DMS 273 (cell line): ENCODE measurements around the gene PALLD.
A peak's percentile ranks its signal among the peaks of the same experiment; 100 is the strongest.

Experiments used
- DNase-seq: peaks from one replicate; lab custom pipeline; 2025; ENCODE audit not compliant: unreplicated experiment; lab: John Stamatoyannopoulos, UW

PALLD gene

DNA sequence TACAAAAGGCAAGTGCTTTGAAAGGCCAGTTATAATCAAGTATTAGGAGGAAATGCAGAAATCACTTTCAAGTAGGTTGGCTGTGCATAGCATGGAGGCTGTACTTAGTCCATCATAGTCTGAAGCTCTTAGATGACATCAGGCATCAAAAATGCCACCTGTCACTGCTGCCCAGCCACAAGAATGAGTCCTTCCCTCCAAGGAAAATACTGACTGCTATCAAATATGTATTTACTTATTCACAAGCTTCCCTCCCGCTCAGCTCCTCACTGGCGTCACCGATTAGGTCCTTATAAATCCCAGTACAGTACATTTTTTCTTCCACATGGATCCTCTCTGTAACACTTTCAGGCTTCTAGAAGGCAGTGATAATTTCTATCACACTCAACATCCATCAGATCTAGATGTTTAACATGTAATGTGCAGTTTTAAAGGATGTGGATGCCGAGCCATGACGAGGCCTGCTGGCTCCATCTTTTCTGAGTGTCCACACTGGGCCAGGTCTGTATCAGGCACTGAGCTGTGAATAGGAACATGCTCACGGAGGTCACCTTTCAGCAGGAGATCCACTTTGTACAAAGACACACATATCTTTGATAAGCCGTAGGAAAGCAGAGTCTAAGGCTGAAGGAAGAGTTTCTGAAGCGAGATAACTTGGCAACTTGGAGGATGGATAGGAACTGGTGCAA lies 121.9 kb downstream of the PALLD start:
- no peak for DNase-seq

DNA sequence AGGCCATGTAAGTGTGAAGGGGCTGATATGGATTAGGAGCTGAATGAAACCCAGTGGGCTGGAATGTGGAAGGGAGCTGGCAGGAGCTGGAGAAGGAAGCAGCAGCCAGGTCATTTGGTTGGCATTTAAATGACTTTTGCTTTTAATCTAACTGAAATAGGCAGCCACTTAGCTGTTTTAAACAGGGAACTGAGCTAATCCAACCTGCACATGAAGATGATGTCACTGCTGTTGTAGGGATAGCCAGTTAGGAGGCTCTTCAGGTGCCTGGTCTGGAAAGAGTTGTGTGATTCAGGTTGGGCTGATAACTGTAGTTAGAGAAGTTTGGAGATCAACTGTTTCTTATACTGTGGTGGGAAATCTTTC lies 122.4 kb downstream of the PALLD start:
- DNase-seq: no peak

DNA sequence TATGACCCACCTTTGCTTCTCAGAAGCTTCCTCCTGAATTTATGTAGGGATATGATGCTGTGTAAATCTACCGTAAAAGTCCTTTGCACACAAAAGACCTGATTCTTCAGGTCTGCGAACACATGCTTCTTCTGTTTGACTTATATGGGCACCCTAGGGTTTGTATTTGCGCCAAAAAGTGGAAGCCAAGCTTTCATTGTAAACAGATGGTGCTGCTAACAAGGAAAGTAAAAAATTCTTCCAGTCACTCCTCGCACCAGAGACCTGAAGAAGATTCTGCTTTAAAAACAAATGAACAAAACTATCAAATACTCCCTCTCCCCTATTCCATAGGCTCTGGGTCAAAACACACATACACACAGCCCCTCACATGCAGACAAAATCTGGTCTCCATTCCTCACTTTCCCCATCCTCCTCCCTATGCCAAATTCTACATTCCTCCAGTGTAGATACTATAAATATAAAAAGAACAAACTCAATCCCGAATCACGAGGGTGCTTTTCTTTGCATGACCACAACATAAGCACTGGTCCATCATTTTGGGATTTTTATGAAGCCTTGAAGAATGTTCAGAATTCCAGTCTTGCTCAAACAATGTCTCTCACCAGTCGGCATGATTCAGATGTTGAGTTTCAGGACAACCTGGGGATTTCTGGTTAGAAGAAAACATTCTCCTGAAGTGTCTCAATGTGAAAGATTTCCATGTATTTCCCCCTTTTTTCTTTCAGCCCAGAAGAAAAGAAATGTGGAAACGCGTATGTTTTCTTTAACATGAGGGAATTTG lies 125.1 kb downstream of the PALLD start:
- DNase-seq: no peak

DNA sequence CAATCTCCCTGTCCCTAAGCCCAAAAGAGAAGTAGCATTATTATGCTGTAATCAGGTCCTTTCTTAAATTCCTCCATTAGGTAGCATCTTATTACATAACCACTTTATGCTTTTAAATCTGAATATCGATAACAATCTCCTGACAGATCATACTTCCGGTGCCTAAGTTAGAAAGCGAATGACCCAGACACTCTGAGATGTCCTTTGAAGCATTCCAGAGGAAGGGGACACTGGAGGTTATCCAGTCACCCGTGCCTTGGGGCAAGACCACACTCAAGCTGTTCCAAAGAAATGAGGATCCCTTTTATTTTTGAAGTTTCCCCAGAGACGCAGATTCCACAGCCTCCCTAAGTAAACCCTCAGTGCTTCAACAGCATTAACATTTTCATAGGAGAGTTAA lies 125.7 kb downstream of the PALLD start:
- DNase-seq: no peak

DNA sequence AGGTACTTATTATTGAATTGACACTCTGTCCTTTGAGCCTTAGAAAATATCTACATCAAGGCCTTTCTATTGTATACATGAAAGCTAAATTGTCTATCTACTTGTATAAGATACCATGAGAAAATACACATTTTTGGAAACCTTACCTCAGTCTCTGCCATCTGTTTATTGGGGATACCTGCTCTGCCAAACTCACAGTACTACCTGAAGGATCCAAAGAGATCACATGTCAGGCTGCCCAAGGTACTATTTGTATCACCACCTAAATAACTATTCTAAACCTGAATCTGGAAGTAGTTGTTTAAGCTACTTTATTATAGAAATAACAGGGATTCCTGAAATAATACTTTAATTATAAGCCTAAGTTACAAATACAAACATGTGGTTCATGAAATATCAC lies 126.2 kb downstream of the PALLD start:
- no peak for DNase-seq

DNA sequence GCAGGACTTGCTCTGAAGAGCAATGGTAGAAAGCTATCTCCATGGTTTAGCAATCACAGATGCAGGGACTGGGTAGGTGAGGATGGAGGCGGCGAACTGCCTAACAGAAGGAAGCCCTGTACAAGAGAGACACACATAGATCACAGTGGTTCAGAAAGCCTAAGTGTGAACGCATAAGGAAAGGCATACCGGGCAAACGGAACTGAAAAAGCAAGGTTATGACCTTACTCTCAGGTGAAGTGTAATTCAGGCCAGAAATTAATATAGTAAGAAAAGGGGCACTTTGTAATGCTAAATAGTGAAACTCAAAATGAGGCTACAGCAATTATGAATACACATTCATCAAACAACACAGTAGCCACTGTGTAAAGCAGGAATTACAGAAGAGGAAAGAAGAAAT lies 126.6 kb downstream of the PALLD start:
- no peak for DNase-seq

DNA sequence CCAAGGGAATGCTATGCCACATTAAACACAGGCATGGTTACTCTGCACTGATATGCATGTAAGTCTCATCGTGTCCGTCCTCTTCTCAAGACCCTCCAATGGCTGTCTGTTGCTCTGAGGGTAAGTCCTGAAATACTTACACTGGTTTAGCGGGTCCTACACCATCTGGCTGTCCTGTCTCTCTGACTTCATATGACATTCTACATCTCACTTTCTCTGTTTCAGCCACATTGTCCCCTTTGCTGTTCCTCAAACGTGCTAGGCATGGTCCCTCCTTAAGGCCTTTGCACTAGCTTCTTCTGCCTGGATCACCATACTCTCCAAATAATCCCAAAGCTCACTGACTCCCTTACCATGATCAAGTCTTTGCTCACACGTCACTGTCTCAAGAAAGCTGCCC lies 131.4 kb downstream of the PALLD start:
- peak; percentile 3 for DNase-seq

DNA sequence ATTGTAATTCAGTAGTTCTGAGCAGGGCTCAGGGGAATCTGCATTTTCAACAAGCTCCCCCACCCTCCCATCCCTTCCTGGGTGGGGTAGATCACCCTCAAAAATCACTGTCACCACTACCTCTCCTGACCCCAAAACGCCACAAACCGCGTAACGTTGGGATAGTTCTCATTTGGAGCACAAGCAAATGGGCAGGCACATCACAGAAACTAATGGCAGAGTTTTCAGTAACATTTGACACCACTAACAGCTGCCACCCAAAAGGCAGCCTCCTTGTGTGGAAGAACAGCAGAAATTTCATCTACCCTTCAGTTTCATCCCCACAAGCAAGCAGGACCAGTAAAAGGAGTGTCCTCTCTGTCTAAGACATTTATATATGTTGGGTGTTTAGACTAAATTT lies 132.7 kb downstream of the PALLD start:
- DNase-seq: peak; percentile 41

DNA sequence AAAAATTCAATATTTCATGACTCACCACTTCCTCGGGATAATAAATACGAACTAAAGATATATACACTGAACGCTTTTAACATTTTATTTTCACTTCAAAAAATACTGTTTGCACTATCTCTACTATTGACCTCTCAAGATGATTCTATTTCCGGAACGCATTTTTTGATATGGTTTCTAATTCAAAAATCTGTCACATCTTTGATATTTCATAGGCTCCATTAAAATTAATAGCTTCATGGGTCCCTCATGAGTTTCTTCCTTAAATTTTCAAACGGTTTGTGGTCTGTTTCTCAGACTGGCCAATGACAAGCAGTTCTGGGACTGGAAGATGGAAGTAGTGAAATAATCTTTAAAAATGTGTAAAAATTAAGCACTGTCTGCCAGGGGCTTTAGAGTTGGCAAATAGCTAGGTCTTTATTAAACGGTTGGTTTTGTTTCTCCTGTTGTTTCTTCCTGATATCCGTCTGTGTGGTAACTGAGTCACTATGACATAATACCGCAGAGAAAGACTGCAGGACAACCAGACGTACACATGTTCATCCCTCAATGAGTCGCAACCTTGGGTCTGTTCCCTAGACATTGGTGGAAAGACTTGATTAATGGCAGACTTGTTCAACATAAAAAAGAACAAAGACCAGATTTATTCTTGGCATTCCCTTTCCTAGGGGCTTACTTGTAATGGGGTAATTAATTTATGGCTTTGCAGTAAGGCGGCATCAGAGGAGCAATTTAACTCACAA lies 133.8 kb downstream of the PALLD start:
- DNase-seq: peak; percentile 54

DNA sequence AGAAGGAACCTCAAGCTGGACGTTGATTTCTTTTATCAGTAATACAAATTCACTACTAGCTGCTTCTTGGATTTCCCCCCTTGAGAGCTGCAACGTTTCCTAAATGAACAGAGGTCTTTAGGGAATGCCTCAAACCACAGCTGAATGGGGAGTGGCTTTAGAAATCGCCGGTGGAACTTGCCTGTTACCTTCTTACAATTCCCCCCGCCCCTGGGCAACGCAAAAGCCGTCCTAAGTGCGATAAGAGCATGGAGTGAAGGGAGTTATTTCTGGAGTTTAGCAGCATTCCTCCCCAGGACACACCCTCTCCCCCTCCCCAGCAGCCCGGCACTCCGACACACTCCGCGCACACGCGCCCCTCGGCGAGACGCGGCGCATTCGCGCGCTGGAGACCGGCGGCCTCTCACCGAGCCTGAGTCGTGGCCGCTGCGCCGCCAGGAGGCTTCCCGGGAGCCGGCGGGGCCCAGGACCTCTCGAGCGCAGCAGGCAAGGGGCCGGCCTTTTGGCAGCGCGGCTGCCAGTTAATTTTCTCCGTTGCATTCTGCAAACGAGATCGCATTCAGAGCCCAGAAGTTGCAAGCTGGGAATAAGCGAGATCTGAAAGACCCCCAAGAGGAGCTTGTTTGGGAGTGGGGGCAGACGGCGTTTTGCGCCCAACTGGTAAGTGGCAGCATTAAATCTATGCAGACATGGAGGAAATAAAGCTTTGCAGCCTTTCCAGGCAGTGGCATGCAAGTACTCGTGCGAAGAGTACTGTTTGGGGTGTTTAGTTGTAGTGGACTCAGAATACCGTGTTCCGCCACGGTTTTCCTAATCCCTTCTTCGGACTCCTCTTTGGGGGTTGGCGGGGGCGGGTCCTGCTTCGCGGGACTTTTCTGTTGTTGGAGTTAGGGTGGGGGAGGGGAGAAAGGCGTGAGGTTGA lies 134.7 kb downstream of the PALLD start:
- DNase-seq: peak; percentile 90

DNA sequence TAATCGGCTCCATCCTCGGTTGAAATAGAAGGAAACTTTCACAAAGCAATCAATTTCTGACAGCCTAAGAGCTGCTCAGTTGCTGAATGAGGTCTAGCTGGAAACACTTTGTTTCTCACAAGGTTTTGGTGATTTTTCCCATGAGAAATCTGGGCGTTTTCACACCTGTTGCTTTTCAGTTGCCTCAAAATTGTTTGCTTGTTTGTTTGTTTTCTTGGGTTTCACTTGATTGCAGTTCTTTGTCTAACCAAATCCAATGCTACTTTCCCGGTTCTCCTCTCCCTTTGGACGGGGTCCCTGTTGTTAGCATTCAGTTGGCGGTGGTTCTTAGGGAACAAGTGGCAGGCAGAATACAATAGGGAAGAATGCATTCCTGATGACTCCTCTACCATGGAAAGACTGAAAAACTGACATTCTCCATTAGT lies 135.5 kb downstream of the PALLD start:
- DNase-seq: peak; percentile 35

DNA sequence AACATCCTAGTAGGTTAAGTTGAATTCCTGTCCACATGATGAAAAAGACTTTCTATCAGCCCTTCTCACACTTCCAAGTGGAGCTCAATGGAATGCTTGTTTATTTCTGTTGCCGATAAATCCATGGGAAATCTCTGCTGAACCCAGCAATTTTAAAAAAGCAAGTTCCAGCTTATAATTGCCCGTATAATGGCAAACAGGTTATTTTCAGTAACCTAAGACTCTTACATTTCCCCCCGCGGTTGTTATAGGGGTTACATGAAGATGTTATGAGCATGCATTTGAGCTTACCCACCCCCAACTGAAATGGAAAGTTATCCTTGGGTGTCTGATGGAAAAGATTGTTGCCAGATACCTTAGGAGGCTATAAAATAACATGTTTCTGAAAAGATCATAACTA lies 136.2 kb downstream of the PALLD start:
- peak; percentile 50 for DNase-seq

DNA sequence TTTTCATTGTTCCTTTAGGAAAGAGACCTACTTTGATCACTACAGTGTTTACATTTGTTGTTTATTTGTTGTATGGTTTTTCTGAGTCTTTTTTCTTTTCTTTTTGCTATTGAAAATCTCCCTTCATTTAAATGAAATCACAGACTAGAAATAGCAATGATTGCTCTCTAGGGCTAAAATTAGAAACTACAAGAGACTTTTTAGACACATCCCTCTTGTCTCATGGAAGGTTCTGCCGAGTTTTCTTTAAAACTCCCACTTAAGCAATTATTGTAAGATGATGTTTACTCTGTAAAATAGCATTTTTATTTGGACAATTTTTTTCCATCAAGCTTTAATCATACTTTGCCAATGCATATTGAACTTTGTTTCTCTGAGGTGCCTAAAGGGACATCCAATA lies 136.6 kb downstream of the PALLD start:
- DNase-seq: no peak

DNA sequence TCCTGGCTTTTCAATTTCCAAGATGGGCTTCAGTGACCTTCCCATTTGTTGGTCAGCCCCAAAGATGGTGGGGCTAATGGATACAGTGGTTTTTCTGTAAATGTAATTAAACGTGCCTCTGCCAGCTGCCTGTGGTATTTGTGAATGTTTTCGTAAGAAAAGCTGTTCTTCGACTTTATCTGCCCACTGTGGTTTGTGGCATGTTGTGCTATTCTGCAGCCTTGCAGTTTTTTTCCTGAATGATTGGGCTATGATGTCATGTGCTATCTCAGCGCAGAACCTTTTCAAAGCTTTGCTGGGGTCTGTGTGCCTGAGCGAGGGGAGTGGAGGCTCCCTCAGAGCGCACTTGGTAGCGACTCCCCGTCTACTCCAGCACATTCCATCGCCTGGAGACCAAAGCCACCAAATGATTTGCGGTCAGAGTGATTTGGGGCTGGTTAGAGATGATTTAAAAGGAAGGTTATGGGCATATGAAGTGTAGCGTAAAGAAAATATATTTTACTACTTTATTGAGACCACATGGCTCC lies 137.5 kb downstream of the PALLD start:
- peak; percentile 54 for DNase-seq

DNA sequence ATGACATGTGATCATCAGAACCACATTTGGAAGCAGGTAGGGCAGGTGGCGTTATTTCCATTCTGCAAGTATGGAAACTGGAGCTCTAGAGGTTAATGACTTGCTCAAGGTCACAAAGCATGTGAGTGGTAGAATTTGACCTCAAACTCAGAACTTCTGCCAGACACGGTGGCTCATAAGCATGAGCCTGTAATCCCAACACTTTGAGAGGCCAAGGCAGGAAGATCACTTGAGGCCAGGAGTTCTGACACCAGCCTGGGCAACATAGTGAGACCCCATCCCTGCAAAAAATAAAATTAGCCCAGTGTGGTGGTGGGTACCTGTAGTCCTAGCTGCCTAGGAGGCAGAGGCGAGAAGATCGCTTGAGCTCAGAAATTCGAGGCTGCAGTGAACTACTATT lies 139.2 kb downstream of the PALLD start:
- no peak for DNase-seq

DNA sequence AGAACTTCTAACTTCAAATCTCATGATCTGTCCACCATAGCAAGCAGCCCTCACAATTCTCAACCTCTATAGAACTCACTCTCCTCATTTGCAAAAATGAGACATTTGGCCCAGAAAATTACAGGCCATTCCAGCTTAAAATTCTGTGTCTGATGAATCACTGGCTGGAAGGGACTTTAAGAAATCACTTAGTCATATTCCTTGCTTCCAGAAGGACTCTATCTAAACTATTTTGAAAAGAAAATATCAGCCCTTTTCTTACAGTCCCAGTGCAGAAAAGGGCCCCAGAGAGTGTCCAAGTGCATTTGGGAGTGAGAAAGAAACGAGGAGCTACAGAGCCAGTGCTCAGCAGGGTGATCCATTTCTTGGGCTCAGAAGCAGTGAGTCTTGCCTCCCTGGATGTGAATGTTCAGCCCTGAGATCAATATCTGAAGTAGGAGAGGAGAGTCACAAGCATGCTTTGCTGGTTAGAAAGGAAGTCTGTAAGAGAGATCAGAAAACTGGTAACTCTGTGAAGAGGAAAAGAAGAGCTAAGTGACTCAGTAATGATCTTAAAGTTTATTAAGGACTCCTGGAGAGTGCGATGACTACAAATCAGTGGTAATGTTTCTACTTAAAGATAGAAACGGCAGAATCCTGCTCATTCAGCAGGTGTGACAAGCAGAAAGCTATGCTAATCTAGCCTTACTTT lies 139.8 kb downstream of the PALLD start:
- no peak for DNase-seq

DNA sequence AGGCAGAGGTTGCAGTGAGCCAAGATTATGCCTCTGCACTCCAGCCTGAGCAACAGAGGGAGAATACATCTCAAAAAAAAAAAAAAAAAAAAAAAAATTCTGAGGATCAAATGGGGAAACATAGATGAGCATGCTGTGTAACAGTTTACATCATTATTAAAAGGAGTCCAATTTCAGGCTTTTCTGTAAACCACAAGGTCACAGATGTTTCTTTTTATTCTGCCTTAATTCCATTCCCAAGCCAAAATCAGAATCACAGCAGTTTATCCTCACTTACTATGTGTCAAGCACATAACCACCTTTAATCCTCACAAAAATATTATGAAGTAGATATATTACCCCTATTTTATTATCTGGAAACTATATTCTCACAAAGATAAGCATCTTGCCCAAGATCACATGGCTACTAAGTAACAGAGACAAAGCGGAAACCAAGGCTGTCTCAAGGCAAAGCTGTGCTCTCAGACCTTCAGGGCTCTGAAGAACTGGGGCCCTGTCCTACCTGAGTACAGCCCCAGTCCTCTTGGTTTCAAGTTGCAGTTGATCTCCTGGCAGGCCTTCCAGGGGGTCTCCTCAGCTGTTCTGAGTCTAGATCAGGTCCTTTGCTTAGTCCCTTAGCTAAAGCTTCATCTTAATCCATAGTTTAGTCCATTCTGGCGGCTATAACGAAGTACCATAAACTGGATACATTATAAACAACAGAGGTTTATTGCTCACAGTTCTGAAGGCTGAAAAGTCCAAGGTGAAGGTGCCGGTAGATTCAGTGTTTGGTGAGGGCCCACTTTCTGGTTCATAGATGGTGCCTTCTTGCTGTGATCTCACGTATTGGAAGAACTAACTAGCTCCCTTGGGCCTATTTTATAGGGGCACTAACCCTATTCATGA lies 141.3 kb downstream of the PALLD start:
- no peak for DNase-seq

DNA sequence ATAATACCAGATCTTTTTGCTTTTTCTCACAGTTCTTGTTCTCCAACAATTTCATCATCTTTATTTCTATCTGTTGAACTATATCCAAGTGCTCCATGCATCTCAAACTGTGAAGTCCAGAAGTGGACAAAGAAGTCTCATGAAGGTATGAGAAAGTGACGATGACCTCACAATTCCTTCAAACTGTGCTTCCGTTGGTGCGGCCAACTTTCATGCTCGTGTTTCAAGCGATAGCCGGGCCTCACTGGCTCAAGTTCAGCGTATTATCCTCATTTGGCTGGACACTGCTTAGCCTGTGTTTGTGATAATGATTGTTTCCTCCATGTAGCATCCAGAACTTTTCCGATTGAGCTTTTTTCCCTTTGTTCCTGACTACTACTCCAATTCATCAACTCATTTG lies 143.1 kb downstream of the PALLD start:
- no peak for DNase-seq

DNA sequence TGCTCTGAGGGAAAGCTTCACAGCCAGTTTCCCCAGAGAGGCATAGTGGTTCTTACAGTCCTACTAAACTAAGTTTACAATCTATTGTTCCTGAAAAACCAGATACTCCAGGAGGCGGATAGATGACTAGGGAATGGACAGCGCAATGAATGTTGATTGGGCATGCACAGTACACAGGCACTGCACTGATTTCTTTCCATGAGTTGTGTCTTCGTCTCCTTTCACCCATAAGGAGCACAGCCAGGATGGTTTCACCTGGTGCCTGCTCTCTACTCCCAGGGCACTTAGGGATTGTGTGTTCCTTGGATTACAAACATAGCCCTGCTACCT lies 144.9 kb downstream of the PALLD start:
- DNase-seq: no peak
